Right renal cortex interstitium (tissue), 3 donors: ENCODE measurements around the gene ATPAF2. TPM values are rescaled to one million over a fixed set of nuclear protein-coding genes. Genes with fewer than 3 reads are reported as not detected.

Experiments
- DNase-seq, 3 donors: peaks; one replicate each; pipeline ENCODE4 v3.0.0-alpha.2; 2013; ENCODE audit warnings: low read depth in 3 of 3, low spot score in 2 of 3
- polyA plus RNA-seq, 3 donors: library from polyadenylated mRNA; unstranded; fragments of 120-200 nt; gene quantifications; one replicate each; pipeline ENCODE4 v1.2.1, GENCODE V29; 2013; ENCODE audit not compliant: insufficient read length in 3 of 3

ATPAF2 gene
- polyA plus RNA-seq, 3 donors: 21.8 to 27.0 (median 23.8) TPM

DNA sequence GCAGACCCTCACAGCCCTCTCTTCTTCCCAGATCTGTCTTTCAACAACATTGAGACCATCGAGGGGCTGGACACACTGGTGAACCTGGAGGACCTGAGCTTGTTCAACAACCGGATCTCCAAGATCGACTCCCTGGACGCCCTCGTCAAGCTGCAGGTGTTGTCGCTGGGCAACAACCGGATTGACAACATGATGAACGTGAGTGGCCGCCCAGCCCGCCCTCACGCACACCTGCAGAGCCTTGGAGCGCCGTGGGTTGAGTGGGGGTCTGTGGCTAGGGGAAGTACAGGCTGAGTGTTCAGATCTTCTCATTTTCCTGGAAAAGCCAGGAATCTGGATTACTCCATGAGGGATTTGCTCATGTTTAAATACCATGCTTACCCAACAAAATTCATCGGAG, 51.1 kb downstream of the ATPAF2 start:
- no peak for DNase-seq

DNA sequence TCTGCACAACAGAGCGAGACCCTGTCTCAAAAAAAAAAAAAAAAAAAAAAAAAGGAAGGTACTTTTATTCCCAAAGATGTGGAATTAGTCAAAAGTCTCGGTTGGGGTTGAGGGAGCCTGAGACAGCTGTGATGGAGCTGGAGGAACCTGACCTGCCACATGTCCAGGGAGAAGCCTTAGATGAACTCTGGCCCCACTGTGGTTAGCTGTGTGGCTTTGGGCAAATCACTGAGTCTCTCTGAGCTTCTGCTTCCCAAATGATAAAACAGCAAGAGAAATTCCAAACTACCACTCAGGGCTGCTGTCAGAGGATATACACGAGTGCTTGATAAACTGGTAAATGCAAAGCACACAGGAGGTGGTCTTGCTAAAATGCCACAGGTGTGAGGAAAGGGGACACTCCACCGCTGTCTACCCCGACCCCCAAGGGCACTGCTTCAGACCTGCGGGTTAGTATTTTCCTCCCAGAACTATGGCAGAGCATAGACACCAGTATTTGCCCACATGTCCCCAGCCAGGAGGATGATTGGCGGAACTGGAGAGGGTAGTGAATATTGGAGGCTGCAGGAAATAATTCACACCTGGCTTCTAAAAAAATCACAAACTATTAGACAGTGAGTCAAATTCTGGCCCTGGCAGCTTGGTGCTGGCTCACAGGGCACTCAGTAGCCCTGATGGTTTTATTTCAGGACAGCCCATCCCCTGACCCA, 51.6 kb downstream of the ATPAF2 start:
- DNase-seq: no peak

DNA sequence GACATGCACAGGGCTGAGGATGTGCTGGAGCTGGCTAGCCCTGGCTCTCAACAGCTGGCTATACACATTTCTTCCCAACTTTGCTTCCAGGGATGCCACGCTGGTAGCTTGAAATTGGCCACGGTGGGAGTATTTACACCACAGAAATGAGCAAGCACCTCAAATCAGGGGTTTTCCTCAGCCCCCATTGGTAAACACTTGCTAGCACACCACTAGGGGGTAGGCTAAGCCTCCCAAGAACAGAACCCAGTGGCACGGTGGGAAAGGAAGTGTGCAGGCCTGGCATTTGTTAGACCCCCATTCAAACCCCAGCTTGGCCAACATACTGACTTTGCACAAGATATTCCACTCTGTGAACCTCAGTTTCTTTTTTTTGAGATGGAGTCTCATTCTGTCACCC, 53.4 kb downstream of the ATPAF2 start:
- no peak for DNase-seq

DNA sequence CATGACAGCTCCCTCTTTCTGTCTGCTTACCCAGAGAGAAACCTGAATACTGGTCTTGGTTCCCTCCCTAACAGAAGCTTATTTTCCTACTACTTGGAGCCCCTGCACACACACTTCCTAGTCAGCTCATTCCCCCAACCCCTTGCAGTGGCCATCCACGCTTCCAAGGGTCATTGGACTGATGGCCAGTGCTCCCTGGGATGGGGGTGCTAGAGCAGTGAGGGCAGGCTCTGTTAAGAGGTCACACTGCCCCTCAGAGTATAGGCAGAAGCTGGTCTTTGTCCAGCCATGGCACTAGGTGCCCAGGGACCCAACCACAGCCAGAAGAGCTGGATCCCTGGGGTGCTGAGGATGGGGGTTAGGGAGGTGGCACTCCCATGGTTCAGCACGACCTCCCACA, 53.8 kb downstream of the ATPAF2 start:
- no peak for DNase-seq

DNA sequence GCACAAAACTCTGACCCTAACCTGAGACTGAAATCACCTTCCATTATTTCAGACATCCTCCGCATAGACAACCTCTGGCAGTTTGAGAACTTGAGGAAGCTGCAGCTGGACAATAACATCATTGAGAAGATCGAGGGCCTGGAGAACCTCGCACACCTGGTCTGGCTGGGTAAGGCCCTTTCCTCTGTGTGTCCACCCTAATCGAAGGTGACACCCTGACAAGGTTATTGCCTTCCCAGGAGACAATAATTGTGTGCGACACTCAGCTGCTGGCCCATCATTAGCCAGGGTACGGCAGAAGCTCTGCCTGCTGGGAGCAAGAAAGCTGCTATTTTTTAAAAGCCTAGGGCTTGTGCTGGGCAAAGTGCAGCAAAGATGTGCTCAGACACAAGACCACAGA, 55.2 kb downstream of the ATPAF2 start:
- no peak for DNase-seq

DNA sequence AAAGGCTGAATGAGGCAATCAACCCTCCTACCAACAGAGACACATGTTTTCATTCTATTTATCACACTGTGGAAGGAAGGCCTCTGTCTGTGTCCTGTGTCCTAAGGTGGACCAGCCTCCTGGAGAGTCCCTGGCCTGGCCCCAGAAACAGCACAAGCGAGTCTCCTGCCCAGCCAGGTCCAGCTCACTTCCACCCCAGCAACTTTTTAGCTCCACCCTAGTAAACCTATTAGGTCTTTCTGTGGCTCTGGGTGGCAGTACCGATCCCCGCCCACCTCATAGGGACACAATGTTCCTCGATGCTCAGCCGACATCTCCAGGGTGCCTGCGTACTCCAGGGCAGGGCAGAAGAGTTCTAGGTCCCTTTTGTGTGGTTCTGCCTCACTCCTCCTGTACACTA, 55.6 kb downstream of the ATPAF2 start:
- DNase-seq: no peak

DNA sequence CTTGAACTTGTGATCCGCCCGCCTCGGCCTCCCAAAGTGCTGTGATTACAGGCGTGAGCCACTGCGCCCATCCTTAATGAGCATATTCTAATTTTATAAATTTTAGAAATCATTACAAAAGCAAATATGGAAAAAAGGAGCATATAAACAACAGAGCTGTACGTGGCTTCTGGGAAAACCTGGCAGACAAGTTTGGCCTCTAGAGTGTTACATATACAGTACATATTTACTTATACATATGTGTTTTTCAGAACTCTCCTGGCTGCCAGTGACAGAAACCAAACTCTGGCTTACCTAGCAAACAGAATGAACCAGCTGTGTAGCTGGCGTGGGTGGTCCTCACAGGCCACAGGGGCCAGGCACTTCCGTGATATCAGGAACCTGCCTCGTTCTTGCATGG, 56.2 kb downstream of the ATPAF2 start:
- DNase-seq: no peak

DNA sequence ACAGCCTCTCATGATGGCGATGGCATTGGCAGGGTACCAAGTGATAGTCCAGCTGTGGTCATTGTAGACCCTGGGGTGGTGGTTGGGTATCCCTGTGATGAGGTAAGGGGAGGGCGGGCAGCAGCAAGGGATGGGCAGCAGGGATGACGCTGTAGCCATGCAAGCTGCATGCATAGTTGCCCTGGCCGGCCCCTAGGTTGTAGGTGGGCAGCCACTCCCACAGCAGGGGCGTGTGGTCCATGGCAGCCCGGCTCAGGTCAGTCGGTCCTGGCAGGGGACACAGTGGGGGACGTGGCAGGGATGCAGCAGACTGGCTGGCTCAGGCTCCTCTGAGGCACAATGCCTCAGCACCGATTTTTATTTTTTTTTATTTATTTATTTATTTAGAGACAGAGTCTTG, 57.6 kb downstream of the ATPAF2 start:
- no peak for DNase-seq

DNA sequence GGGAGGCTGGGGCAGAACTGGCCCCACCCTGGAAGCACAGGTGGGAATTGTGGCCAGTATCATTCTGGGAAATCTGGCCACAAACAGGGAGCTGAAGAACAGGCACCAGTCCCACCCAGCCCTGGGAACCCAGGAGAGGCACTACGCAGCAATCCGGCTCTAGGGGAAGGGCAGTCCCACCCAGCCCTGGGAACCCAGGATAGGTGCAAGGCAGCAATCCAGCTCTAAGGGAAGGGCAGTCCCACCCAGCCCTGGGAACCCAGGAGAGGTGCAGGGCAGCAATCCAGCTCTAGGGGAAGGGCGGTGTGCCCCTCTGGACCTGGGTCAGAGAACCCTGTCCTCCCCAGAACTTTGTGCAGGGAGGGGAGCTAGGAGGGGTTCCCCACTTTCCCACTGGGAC, 59.2 kb downstream of the ATPAF2 start:
- no peak for DNase-seq

DNA sequence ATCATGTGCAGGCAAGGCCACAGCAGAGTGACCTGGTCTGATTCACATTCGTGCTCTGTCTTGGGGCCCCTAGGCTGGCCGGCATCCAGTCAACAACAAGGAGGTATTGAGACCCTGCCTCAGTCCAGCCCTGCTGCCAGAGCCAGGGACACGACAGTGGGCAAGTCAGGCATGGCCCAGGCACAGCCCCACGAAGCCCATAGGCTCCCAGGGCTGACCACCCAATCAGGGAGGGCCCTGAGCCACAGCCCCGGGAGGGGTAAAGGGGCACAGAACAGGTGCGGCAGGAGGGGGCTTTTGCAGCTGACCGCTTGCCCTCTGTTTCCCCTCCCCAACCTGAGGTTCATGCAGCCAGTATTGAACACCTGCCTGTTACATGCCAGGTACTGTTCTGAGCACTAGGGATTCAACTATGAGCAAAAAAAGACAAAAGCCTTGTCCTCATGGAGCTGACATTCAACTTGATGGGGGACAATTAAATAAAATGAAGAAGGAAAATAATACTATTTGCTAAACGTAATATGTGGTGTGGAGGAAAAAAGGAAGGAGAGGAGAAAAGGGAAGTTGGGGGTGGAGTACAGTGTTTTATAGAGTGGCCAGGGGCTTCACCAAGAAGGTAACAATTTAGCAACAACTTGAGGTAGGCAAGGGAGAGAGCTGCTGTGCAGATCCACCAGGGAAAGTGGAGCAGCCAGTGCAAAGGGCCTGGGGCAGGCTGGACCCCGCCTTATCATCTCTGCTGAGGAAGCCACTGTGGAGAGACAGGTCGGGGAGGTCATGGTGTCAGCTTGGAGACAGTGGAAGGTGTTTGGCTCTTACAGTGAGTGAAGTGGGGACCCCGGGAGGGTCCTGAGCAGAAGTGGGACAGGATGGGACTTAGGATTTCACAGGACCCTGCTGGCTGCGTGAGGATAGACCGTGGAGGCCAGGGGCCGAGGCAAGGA, 60.2 kb downstream of the ATPAF2 start:
- DNase-seq: no peak

DNA sequence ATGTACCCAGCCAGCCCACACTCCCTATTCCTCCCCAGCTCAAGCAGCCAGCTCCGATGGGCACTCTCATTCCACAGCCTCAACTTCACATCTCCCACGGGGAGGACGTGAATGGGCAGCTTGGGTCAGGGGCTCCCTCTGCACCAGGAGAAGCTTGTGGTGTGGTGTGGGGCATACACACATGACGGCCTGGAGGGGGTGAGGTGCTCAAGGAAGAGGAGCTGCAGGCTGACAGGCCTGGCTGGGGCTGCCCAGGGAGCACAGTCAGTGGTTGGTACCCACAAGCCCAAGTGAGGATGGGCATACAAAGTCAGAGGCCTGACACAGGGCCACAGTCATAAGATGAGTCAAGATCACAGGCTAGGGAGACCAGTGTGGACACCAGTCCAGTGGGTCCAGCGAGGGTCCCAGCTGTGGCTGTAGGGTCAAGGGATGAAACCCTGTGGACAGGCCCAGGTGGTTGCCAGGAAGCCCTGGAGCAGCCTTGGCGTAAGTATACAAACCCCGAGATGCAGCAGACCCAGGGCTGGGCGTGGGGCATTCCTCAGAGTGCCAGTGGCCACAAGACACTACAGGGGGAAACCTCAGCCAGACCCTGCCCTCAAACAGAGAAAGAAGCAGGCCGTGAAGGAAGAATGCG, 61.9 kb downstream of the ATPAF2 start:
- no peak for DNase-seq

DNA sequence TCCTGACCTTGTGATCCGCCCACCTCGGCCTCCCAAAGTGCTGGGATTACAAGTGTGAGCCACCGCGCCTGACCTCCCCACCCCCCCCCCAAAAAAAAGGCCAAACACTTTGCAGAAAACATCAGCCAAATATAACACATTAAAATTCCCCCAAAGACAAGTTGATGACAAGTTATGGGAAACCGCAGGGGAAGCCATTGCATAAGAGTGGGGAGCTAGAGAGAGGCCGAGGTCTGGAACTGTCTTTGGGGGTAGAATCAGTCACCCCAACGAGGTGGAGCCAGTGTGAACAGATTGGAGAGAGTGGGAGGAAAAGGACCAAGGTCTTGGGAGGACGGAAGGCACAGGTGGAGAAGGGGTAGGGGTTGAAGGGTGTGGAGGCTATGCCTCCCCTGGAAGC, 63.5 kb downstream of the ATPAF2 start:
- DNase-seq: no peak

DNA sequence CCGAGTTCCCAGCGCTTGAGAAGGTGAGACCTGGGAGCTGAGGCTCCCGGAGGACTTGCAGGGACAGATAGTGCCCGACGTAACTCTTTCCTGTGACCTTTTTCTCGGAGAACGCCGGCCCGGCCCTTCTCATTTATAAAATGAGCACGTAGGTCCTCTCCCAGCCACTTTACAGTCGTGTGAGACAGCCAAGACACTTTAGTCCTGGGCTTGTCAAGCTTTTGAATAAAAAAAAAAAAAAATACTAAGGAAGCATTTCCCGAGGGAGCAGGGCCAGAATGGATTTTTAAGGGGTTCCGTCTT, 66.1 kb downstream of the ATPAF2 start:
- DNase-seq: no peak

DNA sequence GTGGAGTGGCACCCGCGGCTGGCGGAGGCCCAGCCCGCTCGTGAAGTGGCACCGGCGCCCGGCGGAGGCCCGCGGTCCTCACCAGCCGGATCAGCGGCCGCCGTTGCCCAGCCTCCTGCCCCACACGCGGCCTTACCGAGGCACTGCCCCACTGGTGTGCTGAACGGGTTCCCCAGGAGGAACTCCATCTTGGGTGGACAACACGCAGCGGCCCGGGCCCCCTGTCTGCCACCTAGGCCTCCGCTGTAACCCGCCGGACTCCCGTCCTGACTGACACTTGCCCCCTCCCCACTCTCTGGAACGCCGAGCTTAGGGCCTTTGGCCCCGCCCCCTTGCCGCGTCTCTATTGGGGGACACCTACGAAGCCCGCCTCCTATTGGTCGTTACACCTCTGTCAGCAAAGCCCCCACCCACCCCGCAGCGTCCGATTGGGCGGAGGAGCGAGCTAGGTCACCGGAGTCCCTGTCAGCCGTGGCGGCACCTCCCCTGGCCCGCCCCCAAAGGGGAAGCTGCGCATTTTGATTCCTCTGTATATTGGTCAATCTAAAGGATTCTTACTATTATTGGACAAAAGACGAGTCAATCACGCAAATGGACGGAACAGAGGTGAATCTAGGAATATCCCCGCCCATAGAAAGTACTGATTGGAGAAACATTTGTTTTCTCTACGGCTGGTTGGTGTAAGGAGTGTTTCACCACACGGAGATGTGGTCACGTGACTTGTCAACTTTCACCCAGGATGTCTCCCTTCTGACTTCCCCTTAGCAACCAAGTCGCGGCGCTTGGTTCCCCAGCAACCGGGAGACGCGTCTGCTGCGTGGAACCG, 66.6 kb downstream of the ATPAF2 start, which contains the start of the genes DRC3 and TOM1L2:
TSS of gene DRC3 (plus strand) at position 737 of the 826 bp plus-strand sequence. CDS start 4,737 bp downstream, outside the sequence.
TSS of gene TOM1L2 (minus strand) at position 275 of the 826 bp plus-strand sequence. CDS start at position 188, 87 bp downstream.
- peak; percentile 100 for DNase-seq

DNA sequence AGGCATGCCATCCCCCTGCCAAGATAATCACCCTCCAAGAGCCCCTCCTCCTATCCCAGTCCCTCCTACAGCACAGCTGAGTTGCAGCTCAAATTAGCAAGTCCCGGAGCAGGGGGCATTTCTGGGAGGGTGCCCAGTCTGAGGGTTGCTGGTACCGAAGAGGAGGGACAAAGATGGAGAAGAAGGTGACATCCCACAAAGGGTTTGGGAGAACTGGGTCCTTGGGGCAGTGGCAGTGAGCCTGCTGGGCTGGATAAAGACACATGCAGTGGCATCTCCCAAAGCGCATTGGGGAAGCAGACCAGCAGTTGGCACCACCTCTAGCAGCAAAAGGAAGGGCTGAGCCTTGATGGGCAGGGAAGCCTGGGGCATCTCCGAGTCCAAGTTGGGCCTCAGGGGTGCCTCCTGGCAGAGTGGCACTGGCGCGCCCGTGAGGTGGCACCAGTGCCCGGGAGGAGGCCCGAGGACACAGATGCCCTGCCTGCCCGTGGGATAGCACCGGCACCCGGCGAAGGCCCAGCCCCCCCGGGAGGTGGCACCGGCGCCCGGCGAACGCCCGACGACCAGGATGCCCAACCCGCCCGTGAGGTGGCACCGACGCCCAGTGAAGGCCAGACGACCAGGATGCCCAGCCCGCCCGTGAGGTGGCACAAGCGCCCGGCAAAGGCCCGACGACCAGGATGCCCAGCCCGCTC, 67.4 kb downstream of the ATPAF2 start:
- DNase-seq: no peak

DNA sequence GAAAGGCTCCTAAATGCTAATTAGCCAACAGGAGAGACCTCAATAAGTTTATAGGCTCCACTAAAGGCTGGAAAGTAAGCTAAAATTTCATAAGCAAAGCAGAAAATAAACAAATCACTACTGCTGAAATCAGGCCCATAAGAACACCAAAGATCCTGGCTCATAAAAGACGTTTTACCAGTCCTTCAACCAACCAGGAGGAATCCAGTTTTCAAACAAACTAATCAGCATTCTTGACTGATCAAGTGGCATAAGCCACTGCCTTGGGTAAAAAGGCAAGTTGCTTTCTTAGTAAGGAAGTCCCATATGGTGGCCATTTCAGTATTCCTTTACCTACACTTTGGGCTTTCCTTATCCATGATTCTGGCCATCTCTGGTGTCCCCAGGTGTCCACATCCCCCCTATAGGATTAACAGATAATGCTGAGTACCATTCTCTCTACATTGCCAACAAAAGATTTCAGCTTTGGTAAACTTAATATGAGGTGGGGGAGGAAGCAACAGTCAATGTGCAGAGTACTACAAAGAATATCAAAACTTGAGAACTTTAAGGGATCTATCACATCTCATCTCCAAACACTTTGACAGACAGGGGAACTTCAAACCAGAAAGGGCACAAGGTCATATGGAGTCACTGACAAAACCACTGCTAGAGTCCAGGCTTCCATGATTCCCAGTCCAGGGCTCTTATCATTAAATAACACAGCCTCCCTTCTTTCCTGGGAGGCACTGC, 68.1 kb downstream of the ATPAF2 start:
- DNase-seq: no peak
